PC-3 (cell line): ENCODE measurements around the gene RNASEH2B. TPM values are rescaled to one million over a fixed set of nuclear protein-coding genes. Genes with fewer than 3 reads are reported as not detected.

Experiments used
- ATAC-seq: fragments of 200-7000 bp; cut with Tn5 transposase; 2 replicates; pipeline ENCODE4 v1.9.1; 2020; ENCODE audit warnings: mild to moderate bottlenecking, moderate library complexity
- BruUV-seq: library from RNA; stranded (reverse); fragments of 400-500 nt; replicated peaks from 2 replicates; lab custom pipeline; 2021; lab: Mats Ljungman, UMichigan
- CTCF ChIA-PET: fragments of 300-600 bp; sonication (Branson Sonifier 250); formaldehyde crosslinking; loops from one replicate; lab custom pipeline; 2022; ENCODE audit warnings: antibody characterized with exemption; lab: Charles Lee
- POLR2A ChIA-PET: fragments of 300-600 bp; sonication (Branson Sonifier 250); formaldehyde crosslinking; loops from one replicate; lab custom pipeline; 2022; ENCODE audit warnings: antibody characterized with exemption; ENCODE audit not compliant: unreplicated experiment; lab: Charles Lee
- DNase-seq: peaks from one replicate; pipeline ENCODE4 v3.0.0-alpha.2; 2015
- H2AFZ ChIP-seq: fragments of 300-600 bp; sonication (generic); 2 replicates; pipeline ENCODE4 v1.6.0; 2016; ENCODE audit warnings: antibody characterized with exemption, low read length
- H3F3A ChIP-seq: fragments of 300-600 bp; sonication (generic); one replicate; pipeline ENCODE4 v1.6.0; 2017; ENCODE audit warnings: antibody characterized with exemption, low read length, control low read depth, mild to moderate bottlenecking; ENCODE audit not compliant: unreplicated experiment
- H3K27ac ChIP-seq: fragments of 300-600 bp; sonication (generic); 2 replicates; pipeline ENCODE4 v1.5.1; 2016; ENCODE audit warnings: mild to moderate bottlenecking, low read length
- H3K27me3 ChIP-seq: fragments of 300-600 bp; sonication (generic); 2 replicates; pipeline ENCODE4 v1.6.1; 2016; ENCODE audit warnings: low read length, mixed read lengths
- H3K36me3 ChIP-seq: fragments of 300-600 bp; sonication (generic); 2 replicates; pipeline ENCODE4 v1.6.1; 2016; ENCODE audit warnings: low read depth, mixed run types, low read length, mixed read lengths
- H3K4me1 ChIP-seq: fragments of 300-600 bp; sonication (generic); 2 replicates; pipeline ENCODE4 v1.5.1; 2016; ENCODE audit warnings: low read length; ENCODE audit not compliant: insufficient read depth
- H3K4me2 ChIP-seq: fragments of 300-600 bp; sonication (generic); 2 replicates; pipeline ENCODE4 v1.6.0; 2016; ENCODE audit warnings: low read length
- H3K4me3 ChIP-seq: fragments of 300-600 bp; sonication (generic); 2 replicates; pipeline ENCODE4 v1.5.1; 2016; ENCODE audit warnings: mild to moderate bottlenecking, low read length, mixed read lengths
- H3K79me2 ChIP-seq: fragments of 300-600 bp; sonication (generic); 2 replicates; pipeline ENCODE4 v1.6.1; 2017; ENCODE audit warnings: low read length, mixed read lengths
- H3K9ac ChIP-seq: fragments of 300-600 bp; sonication (generic); 2 replicates; pipeline ENCODE4 v1.6.0; 2016; ENCODE audit warnings: mild to moderate bottlenecking, low read length
- H3K9me2 ChIP-seq: fragments of 300-600 bp; sonication (generic); replicated peaks from 2 replicates; pipeline ENCODE4 v1.6.1; 2016; ENCODE audit warnings: mixed run types, low read length, mixed read lengths
- H3K9me3 ChIP-seq: fragments of 300-600 bp; sonication (generic); 2 replicates; pipeline ENCODE4 v1.6.1; 2016; ENCODE audit warnings: low read length, mixed read lengths
- H4K20me1 ChIP-seq: fragments of 300-600 bp; sonication (generic); 2 replicates; pipeline ENCODE4 v1.6.1; 2016; ENCODE audit warnings: low read length, mixed read lengths
- EZH2 ChIP-seq: fragments of 300-600 bp; sonication (generic); IDR thresholded peaks from one replicate; pipeline ENCODE4 v1.6.1; 2017; ENCODE audit warnings: antibody characterized with exemption, mild to moderate bottlenecking, low read length; ENCODE audit not compliant: unreplicated experiment
- EZH2phosphoT487 ChIP-seq: fragments of 300-600 bp; sonication (generic); IDR thresholded peaks from 2 replicates; pipeline ENCODE4 v1.6.1; 2018; ENCODE audit warnings: mild to moderate bottlenecking, antibody characterized with exemption, low read length, borderline replicate concordance
- intact Hi-C: fragments of 100-400 bp; cut with micrococcal nuclease; formaldehyde crosslinking; loops from 2 replicates; pipeline ENCODE4 v1.9.0; 2023
- total RNA-seq: library from RNA; depleted of rRNA; stranded (reverse); fragments of >200 nt; gene quantifications from 2 replicates; pipeline ENCODE4 v1.2.3, GENCODE V29; 2014
- TF ChIP-seq, protein P1 (sequence below): fragments of 300-600 bp; sonication (generic); conservative IDR thresholded peaks from 2 replicates; pipeline ENCODE4 v1.5.1; 2017; ENCODE audit warnings: antibody characterized with exemption, low read depth, mild to moderate bottlenecking, low read length

The RNASEH2B gene
- total RNA-seq, 1 experiment from 2014 or later: 36.0 TPM

DNA sequence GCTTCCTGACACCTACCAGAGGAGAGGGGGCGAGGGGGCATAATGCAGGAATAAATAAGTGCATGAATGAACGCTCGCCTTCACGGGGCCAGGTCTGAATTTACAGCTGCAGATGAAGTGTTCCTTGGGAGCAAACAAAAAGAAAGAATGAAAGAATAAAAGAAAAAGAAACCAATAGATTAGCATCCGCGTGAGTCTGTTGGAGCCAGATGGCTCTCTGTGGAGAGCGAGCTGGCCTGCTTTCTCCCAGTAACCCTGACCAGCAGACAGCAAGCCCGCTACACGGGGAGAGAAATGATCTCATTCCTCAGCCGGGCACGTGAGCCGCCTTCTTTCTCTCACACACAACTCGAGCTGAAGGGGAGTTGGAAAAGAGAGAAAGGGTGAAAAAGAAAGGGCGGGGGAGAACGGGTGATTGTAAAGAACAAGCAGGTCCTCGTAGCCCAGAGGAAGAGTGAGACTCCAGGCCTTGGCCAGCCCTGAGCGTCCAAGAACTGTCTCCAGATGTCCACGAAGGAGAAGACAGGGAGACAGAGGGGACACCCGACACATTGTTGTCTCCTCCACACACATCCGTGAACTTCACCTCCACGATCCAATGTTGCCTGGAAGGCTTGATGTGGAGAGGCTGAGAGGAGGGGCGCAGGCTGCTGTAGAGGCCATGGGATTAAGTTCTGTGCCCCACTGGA, 81.4 kb downstream of the RNASEH2B start:
- H3K9me2 ChIP-seq: no peaks in the 10 kb centered on the region
- DNase-seq (no peak), ATAC-seq (no peak)
- no peak overlapping the region for H3K27ac ChIP-seq
- no peaks in the 10 kb centered on the region for H3K79me2 ChIP-seq
- intact Hi-C loops: no loop called here
- no peaks in the 10 kb centered on the region for H3K9me3 ChIP-seq
- H3K4me3 ChIP-seq: no peak overlapping the region
- ChIA-PET POLR2A (no interaction called here), CTCF (no interaction called here)
- no peak overlapping the region for H3K9ac ChIP-seq
- H3K4me2 ChIP-seq: no peak overlapping the region
- H2AFZ ChIP-seq: no peak overlapping the region
- BruUV-seq: no TSS peak
- no peaks in the 10 kb centered on the region for H3F3A ChIP-seq
- no peaks in the 10 kb centered on the region for H3K36me3 ChIP-seq
- H3K4me1 ChIP-seq: no peaks in the 10 kb centered on the region
- no peaks in the 10 kb centered on the region for H4K20me1 ChIP-seq
- no peak for TF ChIP-seq EZH2
- TF ChIP-seq, protein P1, sequence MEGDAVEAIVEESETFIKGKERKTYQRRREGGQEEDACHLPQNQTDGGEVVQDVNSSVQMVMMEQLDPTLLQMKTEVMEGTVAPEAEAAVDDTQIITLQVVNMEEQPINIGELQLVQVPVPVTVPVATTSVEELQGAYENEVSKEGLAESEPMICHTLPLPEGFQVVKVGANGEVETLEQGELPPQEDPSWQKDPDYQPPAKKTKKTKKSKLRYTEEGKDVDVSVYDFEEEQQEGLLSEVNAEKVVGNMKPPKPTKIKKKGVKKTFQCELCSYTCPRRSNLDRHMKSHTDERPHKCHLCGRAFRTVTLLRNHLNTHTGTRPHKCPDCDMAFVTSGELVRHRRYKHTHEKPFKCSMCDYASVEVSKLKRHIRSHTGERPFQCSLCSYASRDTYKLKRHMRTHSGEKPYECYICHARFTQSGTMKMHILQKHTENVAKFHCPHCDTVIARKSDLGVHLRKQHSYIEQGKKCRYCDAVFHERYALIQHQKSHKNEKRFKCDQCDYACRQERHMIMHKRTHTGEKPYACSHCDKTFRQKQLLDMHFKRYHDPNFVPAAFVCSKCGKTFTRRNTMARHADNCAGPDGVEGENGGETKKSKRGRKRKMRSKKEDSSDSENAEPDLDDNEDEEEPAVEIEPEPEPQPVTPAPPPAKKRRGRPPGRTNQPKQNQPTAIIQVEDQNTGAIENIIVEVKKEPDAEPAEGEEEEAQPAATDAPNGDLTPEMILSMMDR: no peak
- no peak for TF ChIP-seq EZH2phosphoT487
- no peaks in the 10 kb centered on the region for H3K27me3 ChIP-seq

- Histone ChIP-seq H3K4me1 (no peaks in the 10 kb centered on the region), H3K9me2 (no peaks in the 10 kb centered on the region), H3K9ac (no peak overlapping the region), H3K27ac (no peak overlapping the region), H3K4me3 (no peak overlapping the region), H2AFZ (no peak overlapping the region), H3K4me2 (no peak overlapping the region), H3K36me3 (no peaks in the 10 kb centered on the region), H3K79me2 (no peaks in the 10 kb centered on the region), H3F3A (no peaks in the 10 kb centered on the region), H4K20me1 (no peaks in the 10 kb centered on the region), H3K9me3 (no peaks in the 10 kb centered on the region), H3K27me3 (no peaks in the 10 kb centered on the region)
- TF ChIP-seq EZH2: no peak
- no peak for TF ChIP-seq EZH2phosphoT487
- TF ChIP-seq, protein P1: no peak
- ChIA-PET CTCF (no interaction called here), POLR2A (no interaction called here)
- DNase-seq (no peak), ATAC-seq (no peak)
- intact Hi-C loops: no loop called here
- no TSS peak for BruUV-seq
Observed at GRCh38 chr13:50991579-50992521, 82.3 kb downstream of the RNASEH2B start.

- DNase-seq (no peak), ATAC-seq (no peak)
- no TSS peak for BruUV-seq
- no peaks in the 10 kb centered on the region for H4K20me1 ChIP-seq
- ChIA-PET CTCF (no interaction called here), POLR2A (no interaction called here)
- no peaks in the 10 kb centered on the region for H3K79me2 ChIP-seq
- H3K4me2 ChIP-seq: no peak overlapping the region
- no peak overlapping the region for H2AFZ ChIP-seq
- H3K9me3 ChIP-seq: no peaks in the 10 kb centered on the region
- H3K36me3 ChIP-seq: no peaks in the 10 kb centered on the region
- no peak overlapping the region for H3K4me3 ChIP-seq
- no peaks in the 10 kb centered on the region for H3K4me1 ChIP-seq
- H3K27me3 ChIP-seq: no peaks in the 10 kb centered on the region
- no peak overlapping the region for H3K27ac ChIP-seq
- no peaks in the 10 kb centered on the region for H3F3A ChIP-seq
- no peak for TF ChIP-seq EZH2phosphoT487
- TF ChIP-seq, protein P1: no peak
- TF ChIP-seq EZH2: no peak
- no peaks in the 10 kb centered on the region for H3K9me2 ChIP-seq
- H3K9ac ChIP-seq: no peak overlapping the region
- intact Hi-C loops: no loop called here
Observed at GRCh38 chr13:50993371-50993770, 83.8 kb downstream of the RNASEH2B start.
